Omental fat pad (tissue), 4 donors: ENCODE results near the gene PLEK2. TPM values are rescaled to one million over a fixed set of nuclear protein-coding genes. Genes with fewer than 3 reads are reported as not detected.

ENCODE experiments used
- ATAC-seq: fragments of 150-250 bp; one replicate; pipeline ENCODE4 v1.9.1; 2016; ENCODE audit warnings: mild to moderate bottlenecking, moderate library complexity; ENCODE audit not compliant: low FRiP score
- DNase-seq: peaks from one replicate; pipeline ENCODE4 v3.0.0-alpha.2; 2019; ENCODE audit warnings: low spot score
- CTCF ChIP-seq, 3 donors: fragments of 450-650 bp; IDR thresholded peaks; one replicate each; pipeline ENCODE4 v1.5.1; 2016 to 2017; ENCODE audit warnings: antibody characterized with exemption in 3 of 3, mild to moderate bottlenecking in 3 of 3, moderate library complexity in 2 of 3
- total RNA-seq, 4 donors: library from RNA; depleted of rRNA; stranded (reverse); fragments of >200 nt; gene quantifications; one replicate each; pipeline ENCODE4 v1.1.0, GENCODE V29; 2016

Gene PLEK2
- total RNA-seq, 4 donors from 2014 or later: 1.8 to 4.5 (median 3.4) TPM; not detected in 1

- ATAC-seq: no peak
- TF ChIP-seq CTCF (IDR thresholded peaks at IDR 0.05): no peak
Measured at GRCh38 chr14:67440513-67440912, 28.5 kb upstream of the PLEK2 start.

GRCh38 chr14:67438969-67439368, 27.0 kb upstream of the PLEK2 start:
- ATAC-seq (no peak), DNase-seq (no peak)
- no peak for TF ChIP-seq CTCF (IDR thresholded peaks at IDR 0.05)

More at GRCh38 chr14:67440513-67440912, 28.5 kb upstream of the PLEK2 start:
- no peak for DNase-seq

GRCh38 chr14:67436006-67436866, 24.3 kb upstream of the PLEK2 start:
- ATAC-seq: no peak
- no peak for TF ChIP-seq CTCF (IDR thresholded peaks at IDR 0.05)
- DNase-seq: no peak

GRCh38 chr14:67435603-67436002, 23.6 kb upstream of the PLEK2 start:
- ATAC-seq (no peak), DNase-seq (no peak)

GRCh38 chr14:67432050-67432564, 20.1 kb upstream of the PLEK2 start:
- no peak for DNase-seq

More at GRCh38 chr14:67435603-67436002, 23.6 kb upstream of the PLEK2 start:
- no peak for TF ChIP-seq CTCF (IDR thresholded peaks at IDR 0.05)

GRCh38 chr14:67429510-67430205, 17.7 kb upstream of the PLEK2 start:
- DNase-seq (no peak), ATAC-seq (no peak)
- no peak for TF ChIP-seq CTCF (IDR thresholded peaks at IDR 0.05)

More at GRCh38 chr14:67432050-67432564, 20.1 kb upstream of the PLEK2 start:
- ATAC-seq: no peak
- TF ChIP-seq CTCF (IDR thresholded peaks at IDR 0.05): no peak
